Kidney (tissue), 14 donors: ENCODE data around the gene ACSF3. TPM values are rescaled to one million over a fixed set of nuclear protein-coding genes. Genes with fewer than 3 reads are reported as not detected.
A peak's percentile ranks its signal among the peaks of the same experiment; 100 is the strongest.

Source experiments
- DNase-seq, 5 donors: peaks; one replicate each; pipeline ENCODE4 v3.0.0-alpha.2; 2013 to 2020
- FAIRE-seq: peaks from 2 replicates; lab custom pipeline; 2012; peaks lifted over from hg19 to GRCh38; lab: Jason Lieb, UNC
- H3K27ac ChIP-seq, 2 donors: one replicate each; pipeline ENCODE4 v1.7.0; 2013; ENCODE audit warnings: low read depth in 2 of 2, low read length in 2 of 2, inconsistent platforms in 1 of 2
- H3K27me3 ChIP-seq: one replicate; pipeline ENCODE4 v1.7.1; 2013; ENCODE audit warnings: low read length, inconsistent platforms; ENCODE audit not compliant: control insufficient read depth, insufficient read depth
- H3K36me3 ChIP-seq, 3 donors: one replicate each; pipeline versions ENCODE4 v1.7.0 to v1.7.1; 2013; ENCODE audit warnings: low read length in 3 of 3, control low read depth in 1 of 3, inconsistent platforms in 1 of 3; ENCODE audit not compliant: insufficient read depth in 3 of 3, control insufficient read depth in 2 of 3
- H3K4me1 ChIP-seq, 3 donors: one replicate each; pipeline versions ENCODE4 v1.7.0 to v1.7.1; 2013; ENCODE audit warnings: low read length in 3 of 3, inconsistent platforms in 1 of 3, low read depth in 1 of 3; ENCODE audit not compliant: control insufficient read depth in 2 of 3, insufficient read depth in 2 of 3
- H3K4me3 ChIP-seq, 3 donors: one replicate each; pipeline versions ENCODE4 v1.7.0 to v1.8.1; 2013; ENCODE audit warnings: low read length in 3 of 3, control low read depth in 1 of 3, inconsistent platforms in 1 of 3
- H3K9ac ChIP-seq, 3 donors: one replicate each; pipeline versions ENCODE4 v1.7.0 to v1.7.1; 2013; ENCODE audit warnings: low read length in 3 of 3, control low read depth in 1 of 3, inconsistent platforms in 1 of 3
- H3K9me3 ChIP-seq, 3 donors: one replicate each; pipeline versions ENCODE4 v1.7.0 to v1.7.1; 2013; ENCODE audit warnings: low read length in 3 of 3, control low read depth in 1 of 3, inconsistent platforms in 1 of 3; ENCODE audit not compliant: control insufficient read depth in 2 of 3, insufficient read depth in 1 of 3
- intact Hi-C: fragments of 100-400 bp; cut with DNase I; formaldehyde crosslinking; loops from one replicate; pipeline ENCODE4 v1.11.1; 2022
- polyA plus RNA-seq: library from polyadenylated mRNA; stranded (reverse); fragments of 350-450 nt; fragmentation: Illumina TruSeq; extraction: RNeasy Lipid Tissue Mini Kit (QIAGEN cat#74804); gene quantifications from one replicate; pipeline ENCODE4 v1.2.3, GENCODE V29; 2014; ENCODE audit warnings: low read depth, low replicate concordance; ENCODE audit not compliant: insufficient read depth
- total RNA-seq: library from RNA; stranded (reverse); fragmentation: NEBNext Ultra II Directional; extraction: Animal tissue kit (Norgen Biotek cat#: 25700); gene quantifications from one replicate; pipeline ENCODE4 v1.2.1, GENCODE V29; 2021
- TF ChIP-seq, protein P1 (sequence below): IDR thresholded peaks from 3 replicates; pipeline ENCODE4 v1.5.1; 2012; ENCODE audit warnings: mild to moderate bottlenecking, moderate library complexity, borderline replicate concordance; ENCODE audit not compliant: insufficient read depth; ENCODE audit errors: extremely low read depth
- donor health status: control.
- donor health status: control.
- donor health status: control.
- donor health status: control.
- donor health status: control.
- donor health status: DM: yes; HTN: yes; CAD: no.
- donor health status: Normal renal cell carcinoma (clear cell type).

ACSF3 gene
- total and polyA plus RNA-seq, 2 donors from 2014 or later = 33.2 to 39.0 TPM

DNA sequence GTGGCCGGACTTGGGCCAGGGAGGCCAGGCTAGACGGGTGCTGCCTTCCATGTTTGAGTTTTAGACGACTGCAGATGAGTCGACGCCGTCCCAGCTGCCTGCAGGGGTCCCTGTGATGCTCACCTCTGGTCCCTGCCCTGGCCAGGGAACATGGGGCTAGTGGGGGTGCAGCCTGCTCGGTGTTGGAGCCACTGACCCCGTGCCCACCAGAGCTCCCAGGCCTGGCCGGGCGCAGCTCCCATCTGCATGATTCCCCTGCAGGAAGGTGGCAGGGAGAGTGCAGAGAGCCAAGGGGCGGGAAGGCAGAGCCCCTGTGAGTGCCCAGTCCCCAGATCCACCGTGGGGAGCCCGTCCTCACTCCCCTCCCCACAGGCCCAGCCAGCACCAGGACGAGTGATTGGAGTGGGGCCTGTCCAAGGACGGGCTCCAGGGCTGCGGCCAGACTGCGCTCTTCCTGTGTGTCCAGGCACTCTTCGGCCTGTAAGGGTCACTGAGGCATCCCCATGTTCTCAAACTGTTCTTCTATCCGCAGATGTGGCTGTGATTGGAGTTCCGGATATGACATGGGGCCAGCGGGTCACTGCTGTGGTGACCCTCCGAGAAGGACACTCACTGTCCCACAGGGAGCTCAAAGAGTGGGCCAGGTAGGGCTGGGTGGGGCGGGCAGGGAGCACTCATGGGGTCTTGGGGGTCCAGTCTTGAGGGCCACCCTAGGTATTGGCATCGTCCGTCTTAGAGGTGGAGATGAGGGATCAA, 51.9 kb downstream of the ACSF3 start:
- TF ChIP-seq, protein P1, sequence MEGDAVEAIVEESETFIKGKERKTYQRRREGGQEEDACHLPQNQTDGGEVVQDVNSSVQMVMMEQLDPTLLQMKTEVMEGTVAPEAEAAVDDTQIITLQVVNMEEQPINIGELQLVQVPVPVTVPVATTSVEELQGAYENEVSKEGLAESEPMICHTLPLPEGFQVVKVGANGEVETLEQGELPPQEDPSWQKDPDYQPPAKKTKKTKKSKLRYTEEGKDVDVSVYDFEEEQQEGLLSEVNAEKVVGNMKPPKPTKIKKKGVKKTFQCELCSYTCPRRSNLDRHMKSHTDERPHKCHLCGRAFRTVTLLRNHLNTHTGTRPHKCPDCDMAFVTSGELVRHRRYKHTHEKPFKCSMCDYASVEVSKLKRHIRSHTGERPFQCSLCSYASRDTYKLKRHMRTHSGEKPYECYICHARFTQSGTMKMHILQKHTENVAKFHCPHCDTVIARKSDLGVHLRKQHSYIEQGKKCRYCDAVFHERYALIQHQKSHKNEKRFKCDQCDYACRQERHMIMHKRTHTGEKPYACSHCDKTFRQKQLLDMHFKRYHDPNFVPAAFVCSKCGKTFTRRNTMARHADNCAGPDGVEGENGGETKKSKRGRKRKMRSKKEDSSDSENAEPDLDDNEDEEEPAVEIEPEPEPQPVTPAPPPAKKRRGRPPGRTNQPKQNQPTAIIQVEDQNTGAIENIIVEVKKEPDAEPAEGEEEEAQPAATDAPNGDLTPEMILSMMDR = no peak
- peak in 2 of 5 donors; percentile 27 to 72 for DNase-seq
- peaks cover 0 to 16% (median 7%) of the 10 kb centered on the region in 3 donors for H3K36me3 ChIP-seq

DNA sequence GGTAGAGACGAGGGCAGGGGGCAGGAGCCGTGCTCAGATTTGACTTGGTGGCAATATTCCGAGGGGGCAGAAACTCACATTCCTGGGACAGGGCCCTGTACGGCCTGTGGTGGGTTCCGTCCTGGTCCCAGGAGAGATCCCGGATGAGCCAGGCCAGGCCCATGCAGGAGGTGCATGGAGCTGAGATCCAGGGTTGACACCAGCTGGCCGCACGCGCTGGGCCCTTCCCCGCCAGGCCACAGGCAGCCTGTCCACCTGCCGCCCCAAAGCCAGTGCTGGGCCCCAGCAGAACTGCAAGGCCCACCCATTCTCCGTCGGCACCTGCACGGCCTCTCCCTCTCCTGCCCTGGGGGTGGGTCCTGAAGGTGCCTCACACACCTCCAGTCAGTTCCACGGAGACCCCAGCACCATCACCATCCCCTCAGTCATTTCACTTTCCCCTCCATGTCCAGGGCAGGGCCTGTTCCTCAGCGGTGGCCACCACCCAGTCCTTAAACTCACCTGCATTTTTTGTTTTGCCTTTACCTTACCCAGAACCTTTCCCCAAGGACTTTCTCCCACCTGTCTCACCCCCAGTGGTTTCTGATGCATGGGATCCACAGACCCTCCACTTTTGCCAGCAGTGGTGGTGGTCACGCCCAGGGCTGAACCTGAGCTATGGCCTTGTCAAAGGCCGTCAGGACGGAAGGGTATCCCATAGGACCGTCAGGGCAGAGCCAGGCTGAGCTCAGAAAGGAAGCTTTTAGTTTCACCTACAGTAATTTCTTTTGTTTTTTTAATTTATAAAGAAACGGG, 52.8 kb downstream of the ACSF3 start:
- no peak overlapping the region for H3K9ac ChIP-seq
- no peak overlapping the region for H3K27ac ChIP-seq
- H3K9me3 ChIP-seq = peaks cover 0 to 10% (median 0%) of the 10 kb centered on the region in 3 donors
- FAIRE-seq = no peak
- no peaks in the 10 kb centered on the region for H3K4me1 ChIP-seq
- intact Hi-C loops = no loop called here
- peak in 2 of 5 donors; percentile 30 to 61 for DNase-seq
- H3K27me3 ChIP-seq = no peaks in the 10 kb centered on the region
- H3K4me3 ChIP-seq = no peak overlapping the region
- TF ChIP-seq, protein P1 = no peak
- peaks cover 0 to 21% (median 7%) of the 10 kb centered on the region in 3 donors for H3K36me3 ChIP-seq

More for the DNA sequence above, 51.9 kb downstream of the ACSF3 start:
- Histone ChIP-seq H3K27ac (no peak overlapping the region), H3K9me3 (peaks cover 0 to 10% (median 0%) of the 10 kb centered on the region in 3 donors), H3K27me3 (no peaks in the 10 kb centered on the region), H3K4me3 (no peak overlapping the region), H3K9ac (no peak overlapping the region), H3K4me1 (no peaks in the 10 kb centered on the region)
- intact Hi-C loops = no loop called here
- FAIRE-seq = no peak

DNA sequence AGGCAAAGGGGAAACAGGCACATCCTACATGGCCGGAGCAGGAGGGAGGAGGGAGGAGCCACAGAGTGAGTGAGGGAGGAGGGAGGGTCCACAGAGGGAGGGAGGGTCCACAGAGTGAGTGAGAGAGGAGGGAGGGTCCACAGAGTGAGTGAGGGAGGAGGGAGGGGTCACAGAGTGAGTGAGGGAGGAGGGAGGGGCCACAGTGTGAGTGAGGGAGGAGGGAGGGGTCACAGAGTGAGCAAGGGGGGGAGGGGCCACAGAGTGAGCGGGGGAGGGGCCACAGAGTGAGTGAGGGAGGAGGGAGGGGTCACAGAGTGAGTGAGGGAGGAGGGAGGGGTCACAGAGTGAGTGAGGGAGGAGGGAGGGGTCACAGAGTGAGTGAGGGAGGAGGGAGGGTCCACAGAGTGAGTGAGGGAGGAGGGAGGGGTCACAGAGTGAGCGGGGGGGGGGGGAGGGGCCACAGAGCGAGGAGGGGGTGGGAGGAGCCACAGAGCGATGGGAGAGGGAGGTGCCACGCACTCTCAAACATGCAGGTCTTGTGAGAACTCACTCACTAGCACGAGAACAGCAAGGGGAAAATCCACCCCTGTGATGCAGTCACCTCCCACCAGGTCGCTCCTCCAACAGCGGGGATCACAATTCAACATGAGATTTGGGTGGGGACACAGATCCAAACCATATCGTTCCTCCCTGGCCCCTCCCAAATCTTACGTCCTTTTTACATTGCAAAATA, 53.6 kb downstream of the ACSF3 start:
- Histone ChIP-seq H3K4me3 (no peak overlapping the region), H3K36me3 (peaks cover 0 to 21% (median 7%) of the 10 kb centered on the region in 3 donors), H3K27me3 (no peaks in the 10 kb centered on the region), H3K9ac (no peak overlapping the region), H3K9me3 (peaks cover 0 to 10% (median 0%) of the 10 kb centered on the region in 3 donors), H3K4me1 (no peaks in the 10 kb centered on the region), H3K27ac (no peak overlapping the region)
- FAIRE-seq (no peak), DNase-seq (peak in 1 of 5 donors; percentile 65)
- intact Hi-C loops = no loop called here
- TF ChIP-seq, protein P1 = no peak
